ENCODE measurements around the gene CTDSPL.
A peak's percentile ranks its signal among the peaks of the same experiment; 100 is the strongest.

CTDSPL gene

DNA sequence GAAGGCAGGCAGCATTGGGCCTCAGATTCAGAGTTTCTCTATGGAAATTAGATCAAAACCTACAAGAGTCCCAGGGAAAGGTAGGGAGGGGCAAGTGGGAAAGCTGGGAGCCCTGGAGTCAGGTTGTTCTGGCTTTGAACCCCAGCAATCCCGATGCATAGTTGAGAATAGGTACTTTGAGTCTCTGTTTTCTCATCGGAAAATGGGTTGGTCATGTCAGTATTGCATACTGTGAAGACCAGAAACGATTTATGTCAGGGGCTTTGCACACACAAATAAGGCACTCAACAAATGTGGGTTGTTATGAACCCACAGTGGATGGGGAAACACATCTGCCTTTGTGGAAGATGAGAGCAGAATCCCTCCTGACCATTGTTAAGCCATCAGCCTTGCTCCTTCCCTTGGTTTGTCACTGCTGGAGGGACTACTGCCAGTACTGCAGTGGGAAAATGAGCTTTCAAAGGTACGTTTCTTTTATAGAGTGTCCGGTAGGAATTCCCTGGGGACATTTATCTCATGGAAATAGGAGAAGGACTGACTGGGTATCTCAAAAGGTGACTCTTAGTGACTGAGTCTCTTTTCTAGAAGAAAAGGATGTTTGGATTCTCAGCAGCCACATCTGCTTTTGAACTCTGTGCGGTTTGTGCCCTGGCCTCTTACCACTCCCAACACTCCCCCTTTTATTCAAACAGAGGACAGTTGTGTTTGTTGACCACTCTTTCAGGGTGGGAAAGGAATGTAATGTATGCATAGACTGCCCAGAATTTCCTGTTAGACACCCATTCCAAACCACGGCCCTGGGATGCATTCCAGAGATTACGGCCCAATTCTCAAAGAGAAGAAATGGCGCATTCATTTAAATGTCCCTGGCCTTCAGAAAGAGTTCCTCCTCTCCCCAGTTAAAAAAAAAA is 74.3 kb downstream of the CTDSPL start:
- Histone ChIP-seq H3K9ac (ENCODE audit: low read depth, low read length, poor library complexity) (no peak overlapping the region), H2BK12ac (ENCODE audit: low read length) (no peak overlapping the region), H2AK5ac (ENCODE audit: low read depth, low read length) (no peak overlapping the region), H3K4me3 (ENCODE audit: low read length in 2 of 2) (no peak overlapping the region), H3K4me2 (ENCODE audit: insufficient read depth, low read length, poor library complexity, severe bottlenecking) (no peak overlapping the region), H3K9me3 (replicated peaks in 1 of 2; ENCODE audit: control insufficient read depth in 2 of 2, insufficient read depth in 1 of 2, low read depth in 1 of 2, low read length in 2 of 2) (no peaks in the 10 kb centered on the region), H3K79me1 (ENCODE audit: low read depth, low read length) (peaks cover 4% of the 10 kb centered on the region), H2BK15ac (ENCODE audit: low read length) (no peak overlapping the region), H3K23ac (ENCODE audit: low read depth, low read length, poor library complexity) (no peak overlapping the region), H3K18ac (ENCODE audit: low read length) (no peak overlapping the region), H3K27me3 (ENCODE audit: control insufficient read depth in 3 of 3, insufficient read depth in 3 of 3, low read depth in 1 of 3, low read length in 3 of 3) (no peaks in the 10 kb centered on the region), H3K4me1 (ENCODE audit: control insufficient read depth in 2 of 2, insufficient read depth in 1 of 2, low read depth in 1 of 2, low read length in 2 of 2) (peaks cover 13 to 16% of the 10 kb centered on the region in 2 donors), H4K91ac (ENCODE audit: low read depth, low read length, poor library complexity) (no peak overlapping the region), H4K8ac (ENCODE audit: low read depth, low read length) (no peak overlapping the region), H3K36me3 (replicated peaks in 1 of 2; ENCODE audit: control insufficient read depth in 2 of 2, insufficient read depth in 2 of 2, low read length in 2 of 2) (no peaks in the 10 kb centered on the region), H2AFZ (ENCODE audit: low read length) (no peak overlapping the region), H3K27ac (replicated peaks; ENCODE audit: low read length) (peak overlapping the region; percentile 16), H3K4ac (ENCODE audit: low read length) (no peak overlapping the region), H2BK120ac (ENCODE audit: low read depth, low read length) (no peak overlapping the region), H3K14ac (ENCODE audit: low read length) (no peak overlapping the region), H2BK5ac (ENCODE audit: low read length) (no peak overlapping the region)
- DNase-seq (ENCODE audit: low spot score): peak; percentile 5
- no CpG with 5 or more reads among the region's 9 CpGs for WGBS, 2 donors (ENCODE audit: extremely low coverage in 2 of 2, insufficient read length in 2 of 2, insufficient replicate concordance in 1 of 2)

DNA sequence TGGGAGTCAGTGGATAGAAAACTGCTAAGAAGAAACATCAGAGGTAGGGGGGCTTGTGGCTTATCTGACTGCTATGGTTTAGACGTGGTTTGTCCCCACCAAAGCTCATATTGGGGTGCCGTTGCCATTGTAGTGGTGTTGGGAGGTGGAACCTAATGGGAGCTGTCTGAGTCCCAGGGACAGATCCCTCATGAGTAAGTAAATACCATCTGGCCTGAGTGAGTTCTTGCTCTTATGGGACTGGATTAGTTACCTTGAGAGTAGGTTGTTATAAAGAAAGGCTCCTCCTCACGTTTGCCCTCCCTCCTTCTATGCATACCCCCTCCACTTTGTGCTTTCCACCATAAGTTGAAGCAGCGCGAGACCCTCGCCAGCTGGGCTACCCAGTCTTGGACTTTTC is 75.5 kb downstream of the CTDSPL start:
- no peak overlapping the region for H4K91ac ChIP-seq (ENCODE audit: low read depth, low read length, poor library complexity)
- no peak overlapping the region for H3K23ac ChIP-seq (ENCODE audit: low read depth, low read length, poor library complexity)
- H3K4me3 ChIP-seq (ENCODE audit: low read length in 2 of 2): no peak overlapping the region
- peaks cover 4% of the 10 kb centered on the region for H3K79me1 ChIP-seq (ENCODE audit: low read depth, low read length)
- H3K14ac ChIP-seq (ENCODE audit: low read length): no peak overlapping the region
- peaks cover 13 to 16% of the 10 kb centered on the region in 2 donors for H3K4me1 ChIP-seq (ENCODE audit: control insufficient read depth in 2 of 2, insufficient read depth in 1 of 2, low read depth in 1 of 2, low read length in 2 of 2)
- H2BK12ac ChIP-seq (ENCODE audit: low read length): no peak overlapping the region
- H4K8ac ChIP-seq (ENCODE audit: low read depth, low read length): no peak overlapping the region
- no peaks in the 10 kb centered on the region for H3K36me3 ChIP-seq (replicated peaks in 1 of 2; ENCODE audit: control insufficient read depth in 2 of 2, insufficient read depth in 2 of 2, low read length in 2 of 2)
- H3K9ac ChIP-seq (ENCODE audit: low read depth, low read length, poor library complexity): no peak overlapping the region
- H3K4me2 ChIP-seq (ENCODE audit: insufficient read depth, low read length, poor library complexity, severe bottlenecking): no peak overlapping the region
- no peak overlapping the region for H2BK5ac ChIP-seq (ENCODE audit: low read length)
- H2AK5ac ChIP-seq (ENCODE audit: low read depth, low read length): no peak overlapping the region
- no peak overlapping the region for H3K4ac ChIP-seq (ENCODE audit: low read length)
- H2BK120ac ChIP-seq (ENCODE audit: low read depth, low read length): no peak overlapping the region
- H3K18ac ChIP-seq (ENCODE audit: low read length): no peak overlapping the region
- no peak for DNase-seq (ENCODE audit: low spot score)
- no peak overlapping the region for H2BK15ac ChIP-seq (ENCODE audit: low read length)
- H2AFZ ChIP-seq (ENCODE audit: low read length): no peak overlapping the region
- no peak overlapping the region for H3K27ac ChIP-seq (replicated peaks; ENCODE audit: low read length)
- H3K27me3 ChIP-seq (ENCODE audit: control insufficient read depth in 3 of 3, insufficient read depth in 3 of 3, low read depth in 1 of 3, low read length in 3 of 3): no peaks in the 10 kb centered on the region
- no peaks in the 10 kb centered on the region for H3K9me3 ChIP-seq (replicated peaks in 1 of 2; ENCODE audit: control insufficient read depth in 2 of 2, insufficient read depth in 1 of 2, low read depth in 1 of 2, low read length in 2 of 2)
- no CpG with 5 or more reads among the region's 6 CpGs for WGBS, 2 donors (ENCODE audit: extremely low coverage in 2 of 2, insufficient read length in 2 of 2, insufficient replicate concordance in 1 of 2)

DNA sequence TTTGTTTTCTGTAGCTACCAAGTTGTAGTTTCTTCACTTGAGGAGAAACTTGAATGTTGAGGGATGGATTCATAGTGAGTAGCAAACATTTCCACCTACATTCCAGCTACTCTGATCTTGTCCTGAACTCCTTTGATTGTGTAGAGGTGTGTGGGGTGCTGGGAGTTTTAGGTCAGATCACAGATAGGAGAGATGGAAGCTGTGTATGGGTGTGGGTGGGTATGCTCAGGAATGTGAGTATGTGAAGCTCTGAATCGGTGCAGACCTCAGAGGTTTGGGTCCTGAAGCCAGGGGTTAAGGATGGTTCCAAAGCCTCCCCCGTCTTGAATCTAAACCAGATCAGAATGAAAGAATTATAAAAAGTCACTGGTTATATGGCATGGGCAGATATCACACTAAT is 76.3 kb downstream of the CTDSPL start:
- Histone ChIP-seq H3K23ac (ENCODE audit: low read depth, low read length, poor library complexity) (no peak overlapping the region), H3K4me2 (ENCODE audit: insufficient read depth, low read length, poor library complexity, severe bottlenecking) (no peak overlapping the region), H3K9me3 (replicated peaks in 1 of 2; ENCODE audit: control insufficient read depth in 2 of 2, insufficient read depth in 1 of 2, low read depth in 1 of 2, low read length in 2 of 2) (no peaks in the 10 kb centered on the region), H3K4ac (ENCODE audit: low read length) (no peak overlapping the region), H3K4me3 (ENCODE audit: low read length in 2 of 2) (no peak overlapping the region), H3K18ac (ENCODE audit: low read length) (no peak overlapping the region), H4K91ac (ENCODE audit: low read depth, low read length, poor library complexity) (no peak overlapping the region), H3K9ac (ENCODE audit: low read depth, low read length, poor library complexity) (no peak overlapping the region), H2BK5ac (ENCODE audit: low read length) (no peak overlapping the region), H2AFZ (ENCODE audit: low read length) (no peak overlapping the region), H3K14ac (ENCODE audit: low read length) (no peak overlapping the region), H2BK120ac (ENCODE audit: low read depth, low read length) (no peak overlapping the region), H3K79me1 (ENCODE audit: low read depth, low read length) (peaks cover 4% of the 10 kb centered on the region), H4K8ac (ENCODE audit: low read depth, low read length) (no peak overlapping the region), H3K36me3 (replicated peaks in 1 of 2; ENCODE audit: control insufficient read depth in 2 of 2, insufficient read depth in 2 of 2, low read length in 2 of 2) (no peaks in the 10 kb centered on the region), H2BK15ac (ENCODE audit: low read length) (no peak overlapping the region), H3K27ac (replicated peaks; ENCODE audit: low read length) (no peak overlapping the region), H3K4me1 (ENCODE audit: control insufficient read depth in 2 of 2, insufficient read depth in 1 of 2, low read depth in 1 of 2, low read length in 2 of 2) (peaks cover 13 to 16% of the 10 kb centered on the region in 2 donors), H3K27me3 (ENCODE audit: control insufficient read depth in 3 of 3, insufficient read depth in 3 of 3, low read depth in 1 of 3, low read length in 3 of 3) (no peaks in the 10 kb centered on the region), H2BK12ac (ENCODE audit: low read length) (no peak overlapping the region), H2AK5ac (ENCODE audit: low read depth, low read length) (no peak overlapping the region)
- WGBS, 2 donors (ENCODE audit: extremely low coverage in 2 of 2, insufficient read length in 2 of 2, insufficient replicate concordance in 1 of 2): no CpG with 5 or more reads among the region's 2 CpGs
- DNase-seq (ENCODE audit: low spot score): no peak

DNA sequence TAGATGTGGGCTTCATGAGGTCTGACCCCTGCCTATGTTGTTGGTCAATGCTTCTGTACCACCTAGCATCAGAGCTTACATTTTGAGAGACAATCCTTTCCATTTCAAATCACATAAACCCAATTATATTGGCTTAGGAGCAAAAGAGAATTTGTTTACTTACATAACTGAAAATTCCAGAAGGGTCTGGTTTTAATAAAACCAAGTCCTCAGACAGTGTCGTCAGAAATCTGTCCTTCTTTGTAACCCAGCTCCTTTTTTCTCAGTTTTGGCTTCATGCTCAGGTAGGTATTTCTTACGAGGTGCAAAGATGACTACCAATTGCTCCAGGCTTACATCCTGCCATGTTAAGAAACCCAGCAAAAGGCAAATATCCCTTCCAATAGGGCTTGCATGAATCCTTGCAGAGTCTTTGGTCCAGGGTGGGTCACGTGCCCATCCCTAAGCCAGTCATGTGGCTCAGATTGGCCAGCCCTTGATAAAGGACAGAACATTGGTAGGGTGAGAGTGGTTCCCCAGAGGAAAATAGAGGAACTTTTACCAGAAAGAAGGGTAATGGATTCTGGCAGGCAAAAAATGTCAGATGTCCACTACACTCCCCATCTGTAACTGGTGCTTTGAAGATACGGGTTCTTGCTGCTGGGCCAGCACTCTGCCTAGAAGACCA is 78.7 kb downstream of the CTDSPL start:
- Histone ChIP-seq H2AK5ac (ENCODE audit: low read depth, low read length) (no peak overlapping the region), H4K8ac (ENCODE audit: low read depth, low read length) (no peak overlapping the region), H3K9ac (ENCODE audit: low read depth, low read length, poor library complexity) (no peak overlapping the region), H3K4me2 (ENCODE audit: insufficient read depth, low read length, poor library complexity, severe bottlenecking) (no peak overlapping the region), H4K91ac (ENCODE audit: low read depth, low read length, poor library complexity) (no peak overlapping the region), H3K14ac (ENCODE audit: low read length) (no peak overlapping the region), H2BK15ac (ENCODE audit: low read length) (no peak overlapping the region), H3K18ac (ENCODE audit: low read length) (no peak overlapping the region), H3K27ac (replicated peaks; ENCODE audit: low read length) (no peak overlapping the region), H2BK12ac (ENCODE audit: low read length) (no peak overlapping the region), H3K4me1 (ENCODE audit: control insufficient read depth in 2 of 2, insufficient read depth in 1 of 2, low read depth in 1 of 2, low read length in 2 of 2) (peaks cover 13 to 14% of the 10 kb centered on the region in 2 donors), H2AFZ (ENCODE audit: low read length) (no peak overlapping the region), H3K4me3 (ENCODE audit: low read length in 2 of 2) (no peak overlapping the region), H3K27me3 (ENCODE audit: control insufficient read depth in 3 of 3, insufficient read depth in 3 of 3, low read depth in 1 of 3, low read length in 3 of 3) (no peaks in the 10 kb centered on the region), H3K79me1 (ENCODE audit: low read depth, low read length) (peaks cover 4% of the 10 kb centered on the region), H3K9me3 (replicated peaks in 1 of 2; ENCODE audit: control insufficient read depth in 2 of 2, insufficient read depth in 1 of 2, low read depth in 1 of 2, low read length in 2 of 2) (no peaks in the 10 kb centered on the region), H2BK5ac (ENCODE audit: low read length) (no peak overlapping the region), H3K36me3 (replicated peaks in 1 of 2; ENCODE audit: control insufficient read depth in 2 of 2, insufficient read depth in 2 of 2, low read length in 2 of 2) (no peaks in the 10 kb centered on the region), H3K4ac (ENCODE audit: low read length) (no peak overlapping the region), H3K23ac (ENCODE audit: low read depth, low read length, poor library complexity) (no peak overlapping the region), H2BK120ac (ENCODE audit: low read depth, low read length) (no peak overlapping the region)
- no CpG with 5 or more reads among the region's 4 CpGs for WGBS, 2 donors (ENCODE audit: extremely low coverage in 2 of 2, insufficient read length in 2 of 2, insufficient replicate concordance in 1 of 2)
- DNase-seq (ENCODE audit: low spot score): no peak

All from neuronal stem cell (in vitro differentiated cells).